ENCODE results near the gene MRPL42.
"Not testable (repeated sequence)": the region's sequence is repeated elsewhere in the genome, so short reads cannot be mapped to it uniquely, and the experiment has no call there.

The MRPL42 gene

DNA sequence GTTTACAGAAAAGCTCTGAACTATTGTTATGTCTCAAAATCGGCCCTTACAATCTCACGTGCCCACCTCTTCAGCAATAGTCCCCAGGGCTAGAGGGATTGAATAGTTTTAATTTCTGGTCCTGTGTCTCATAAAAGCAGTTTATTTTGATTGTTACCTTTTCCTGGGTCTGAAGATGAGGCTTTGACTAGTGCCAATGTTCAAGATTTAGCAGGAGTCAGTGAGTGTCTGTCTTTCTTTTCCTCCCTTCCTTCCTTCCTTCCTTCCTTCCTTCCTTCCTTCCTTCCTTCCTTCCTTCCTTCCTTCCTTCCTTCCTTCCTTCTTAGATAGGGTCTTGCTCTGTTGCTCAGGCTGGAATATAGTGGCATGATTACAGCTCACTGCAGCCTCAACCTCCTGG lies 80.5 kb downstream of the MRPL42 start:
- DNase-seq (ENCODE audit: low read depth) = no peak

DNA sequence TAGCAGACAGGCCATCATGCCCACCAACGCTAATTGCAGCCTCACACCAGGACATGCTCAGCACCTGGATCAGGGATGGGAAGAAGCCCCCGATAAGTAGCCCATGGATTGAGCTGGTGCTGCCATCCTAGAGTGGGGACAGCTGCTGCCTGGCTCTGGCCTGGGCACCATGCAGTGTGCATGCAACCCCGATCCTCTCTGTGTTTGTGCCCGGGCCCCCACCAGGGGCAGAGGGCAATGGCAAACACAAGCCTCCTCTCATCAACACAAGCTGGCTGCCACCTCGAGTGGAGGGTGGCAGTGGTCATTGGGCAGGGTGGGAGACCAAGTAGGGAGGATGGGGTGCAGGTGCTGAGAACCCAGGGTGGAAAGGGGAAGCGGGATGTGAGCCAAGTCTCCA lies 81.9 kb downstream of the MRPL42 start:
- DNase-seq (ENCODE audit: low read depth) = no peak

GRCh38 chr12:93550748-93551611 lies 83.7 kb downstream of the MRPL42 start:
- no peak for DNase-seq (ENCODE audit: low read depth)

DNA sequence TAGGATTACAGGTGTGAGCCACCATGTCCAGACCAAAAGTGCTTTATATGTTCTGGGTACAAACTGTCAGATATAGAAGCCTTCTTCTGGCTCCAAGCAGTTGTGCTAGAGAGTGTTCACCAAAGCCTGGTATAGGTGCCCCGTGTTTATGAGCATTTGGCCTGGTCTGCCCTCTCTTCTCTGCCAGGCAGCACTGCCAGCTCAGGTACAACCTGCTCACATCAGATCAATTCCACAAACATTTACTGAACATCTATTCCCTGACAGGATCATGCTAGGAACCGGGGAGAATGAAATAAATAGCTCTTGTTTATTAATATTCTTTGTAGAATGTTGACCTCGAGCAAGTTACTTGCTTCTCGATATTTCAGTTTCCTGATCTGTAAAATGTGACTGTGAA lies 85.1 kb downstream of the MRPL42 start:
- DNase-seq (ENCODE audit: low read depth) = no peak

GRCh38 chr12:93557879-93558278 lies 90.6 kb downstream of the MRPL42 start:
- not testable (repeated sequence) for DNase-seq (ENCODE audit: low read depth)

DNA sequence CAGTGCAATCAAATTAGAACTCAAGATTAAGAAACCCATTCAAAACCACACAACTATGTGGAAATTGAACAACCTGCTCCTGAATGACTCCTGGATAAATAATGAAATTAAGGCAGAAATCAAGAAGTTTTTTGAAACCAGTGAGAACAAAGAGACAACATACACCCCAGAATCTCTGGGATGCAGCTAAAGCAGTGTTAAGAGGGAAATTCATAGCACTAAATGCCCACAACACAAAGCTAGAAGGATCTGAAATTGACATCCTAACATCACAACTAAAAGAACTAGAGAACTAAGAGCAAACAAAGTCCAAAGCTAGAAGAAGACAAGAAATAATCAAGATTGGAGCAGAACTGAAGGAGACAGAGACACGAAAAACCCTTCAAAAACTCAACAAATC lies 91.4 kb downstream of the MRPL42 start:
- not testable (repeated sequence) for DNase-seq (ENCODE audit: low read depth)

GRCh38 chr12:93563807-93564538 lies 96.7 kb downstream of the MRPL42 start:
- DNase-seq (ENCODE audit: low read depth) = no peak

GRCh38 chr12:93565760-93566159 lies 98.4 kb downstream of the MRPL42 start:
- no peak for DNase-seq (ENCODE audit: low read depth)
